K562 treated with DMSO at 1 percent for 24 hours (cell line): Measurements from ENCODE around the gene GTF2H2. TPM values are rescaled to one million over a fixed set of nuclear protein-coding genes. Genes with fewer than 3 reads are reported as not detected.

ENCODE experiments used
- total RNA-seq: library from RNA; unstranded; fragments of 300-600 nt; gene quantifications from 2 replicates; pipeline ENCODE4 v1.2.3, GENCODE V29; 2022; ENCODE audit warnings: low read depth; ENCODE audit not compliant: insufficient read depth

GTF2H2 gene
- 9.2 and 15.9 TPM in 2 replicates for total RNA-seq

GRCh38 chr5:71067262-71067928, at the start of gene GTF2H2:
GTF2H2 (minus strand) TSS chr5:71067676; CDS start chr5:71062763, 4,913 bp downstream.

GRCh38 chr5:71025289-71025953, 42.1 kb downstream of the GTF2H2 start, which contains the start of gene NAIP:
NAIP (minus strand) TSS chr5:71025339; CDS start chr5:71012915, 12,424 bp downstream.

Other genes with a start within 250 kb of the GTF2H2 start
- 1.5 TPM in 1 of 2 replicates, not detected in the other for gene SERF1A, start 167.0 kb downstream of the GTF2H2 start, total RNA-seq
- gene SMN1, start 142.6 kb downstream of the GTF2H2 start, total RNA-seq, result 23.9 and 37.1 TPM in 2 replicates
- gene NAIP, start 42.3 kb downstream of the GTF2H2 start, total RNA-seq, result 1.9 and 3.4 TPM in 2 replicates